HepG2 (cell line): ENCODE measurements around the gene AVPR2. TPM values are rescaled to one million over a fixed set of nuclear protein-coding genes. Genes with fewer than 3 reads are reported as not detected.

ENCODE experiments used
- ATAC-seq: fragments of 200-7000 bp; cut with Tn5 transposase; 3 replicates; pipeline ENCODE4 v1.9.1; 2020; ENCODE audit warnings: mild to moderate bottlenecking, moderate library complexity
- BruUV-seq: library from RNA; stranded (reverse); fragments of 400-500 nt; replicated peaks from 2 replicates; lab custom pipeline; 2021; lab: Mats Ljungman, UMichigan
- CTCF ChIA-PET: fragments of 300-600 bp; formaldehyde crosslinking; extraction: SDS; loops from one replicate; lab custom pipeline; 2021; ENCODE audit warnings: low total read pairs, inconsistent platforms, low intra/inter-chr PET ratio; lab: Yijun Ruan, JAX
- POLR2A ChIA-PET: fragments of 350-600 bp; sonication (Branson Sonifier 250); formaldehyde crosslinking; loops from one replicate; lab custom pipeline; 2020; ENCODE audit warnings: antibody characterized with exemption, inconsistent platforms; lab: Yijun Ruan, JAX
- DNase-seq: peaks from one replicate; pipeline ENCODE4 v3.0.0-alpha.2; 2015; ENCODE audit warnings: low spot score
- FAIRE-seq: peaks from 3 replicates; lab custom pipeline; 2011; peaks lifted over from hg19 to GRCh38; lab: Jason Lieb, UNC
- H2AFZ ChIP-seq: one replicate; pipeline ENCODE4 v1.6.1; 2011; ENCODE audit warnings: low read length, inconsistent platforms
- H3K27ac ChIP-seq: fragments of 300-600 bp; 3 replicates; pipeline ENCODE4 v1.8.0; 2011; ENCODE audit warnings: mixed run types, mild to moderate bottlenecking, mixed read lengths, low read length, inconsistent platforms; ENCODE audit not compliant: insufficient read depth; ENCODE audit errors: extremely low read length
- H3K27me3 ChIP-seq, 2 experiments: fragments of 200-600 bp in 1 of 2; 2 replicates in 1 of 2; 3 replicates in 1 of 2; pipeline versions ENCODE4 v1.6.0 to v1.8.0; 2011; ENCODE audit warnings: low read length in 2 of 2, mild to moderate bottlenecking in 2 of 2, moderate library complexity in 2 of 2, inconsistent platforms in 1 of 2; ENCODE audit not compliant: insufficient read depth in 2 of 2, control insufficient read depth in 1 of 2
- H3K36me3 ChIP-seq, 2 experiments: fragments of 200-600 bp in 1 of 2; replicated peaks in 1 of 2; 2 replicates in 1 of 2; 3 replicates in 1 of 2; pipeline versions ENCODE4 v1.5.1 to v1.8.0; 2011; ENCODE audit warnings: low read length in 2 of 2, inconsistent platforms in 1 of 2; ENCODE audit not compliant: insufficient read depth in 2 of 2, control insufficient read depth in 1 of 2
- H3K4me1 ChIP-seq: 2 replicates; pipeline ENCODE4 v1.5.1; 2012; ENCODE audit warnings: low read length, inconsistent platforms; ENCODE audit not compliant: insufficient read depth
- H3K4me2 ChIP-seq: 2 replicates; pipeline ENCODE4 v1.6.0; 2011; ENCODE audit warnings: low read depth, low read length, inconsistent platforms
- H3K4me3 ChIP-seq, 3 experiments: fragments of 200-600 bp in 1 of 3; sonication (generic), shearing (Covaris generic) in 1 of 3; replicated peaks in 1 of 3; 2 replicates each; pipeline ENCODE4 v1.5.1; 2011 to 2016; ENCODE audit warnings: low read length in 3 of 3, inconsistent platforms in 2 of 3, low read depth in 2 of 3, mild to moderate bottlenecking in 2 of 3, control low read depth in 1 of 3, mixed read lengths in 1 of 3; ENCODE audit not compliant: insufficient read depth in 1 of 3
- H3K79me2 ChIP-seq: one replicate; pipeline ENCODE4 v1.6.1; 2011; ENCODE audit warnings: low read length, inconsistent platforms; ENCODE audit not compliant: insufficient read depth
- H3K9ac ChIP-seq: 2 replicates; pipeline ENCODE4 v1.6.0; 2011; ENCODE audit warnings: mild to moderate bottlenecking, low read depth, low read length, inconsistent platforms; ENCODE audit not compliant: insufficient read depth
- H3K9me3 ChIP-seq: 2 replicates; pipeline ENCODE4 v1.5.1; 2012; ENCODE audit warnings: mild to moderate bottlenecking, low read length
- H4K20me1 ChIP-seq: 2 replicates; pipeline ENCODE4 v1.6.0; 2011; ENCODE audit warnings: inconsistent platforms, mild to moderate bottlenecking, low read length, moderate library complexity; ENCODE audit not compliant: insufficient read depth
- ARHGAP35 ChIP-seq: sonication (generic); formaldehyde crosslinking; IDR thresholded peaks from 2 replicates; pipeline ENCODE4 v1.9.0; 2022; ENCODE audit warnings: mild to moderate bottlenecking, inconsistent platforms, moderate library complexity, missing genetic modification reagents, borderline replicate concordance
- EP300 ChIP-seq, 3 experiments: sonication (generic) in 1 of 3; formaldehyde crosslinking in 1 of 3; IDR thresholded peaks; 2 replicates each; pipeline versions ENCODE4 v1.5.1 to v1.6.1; 2011 to 2020; ENCODE audit warnings: low read depth in 2 of 3, low read length in 2 of 3, borderline replicate concordance in 1 of 3, improper control_type of control experiment in 1 of 3, mild to moderate bottlenecking in 1 of 3, missing genetic modification reagents in 1 of 3, moderate library complexity in 1 of 3
- ETV5 ChIP-seq: IDR thresholded peaks from 2 replicates; pipeline ENCODE4 v1.6.1; 2018; ENCODE audit warnings: missing biosample characterization, missing genetic modification reagents, inconsistent platforms, borderline replicate concordance
- GABPA ChIP-seq, 2 experiments: IDR thresholded peaks; 2 replicates each; pipeline ENCODE4 v1.6.1; 2011 to 2016; ENCODE audit warnings: low read depth in 2 of 2, low read length in 1 of 2, missing biosample characterization in 1 of 2, missing genetic modification characterization in 1 of 2
- KMT2B ChIP-seq: IDR thresholded peaks from 2 replicates; pipeline ENCODE4 v1.6.1; 2016; ENCODE audit warnings: missing genetic modification reagents, missing compliant biosample characterization
- NR2F1 ChIP-seq, 2 experiments: fragments of 450-650 bp in 1 of 2; formaldehyde crosslinking in 1 of 2; IDR thresholded peaks; 2 replicates each; pipeline versions ENCODE4 v1.5.0 to v1.6.1; 2016 to 2020; ENCODE audit warnings: mild to moderate bottlenecking in 1 of 2, missing compliant biosample characterization in 1 of 2, missing genetic modification reagents in 1 of 2, moderate library complexity in 1 of 2
- NR2F2 ChIP-seq: IDR thresholded peaks from 2 replicates; pipeline ENCODE4 v1.6.1; 2012; ENCODE audit warnings: low read depth, inconsistent platforms, borderline replicate concordance
- NR2F6 ChIP-seq, 2 experiments: IDR thresholded peaks; 2 replicates each; pipeline ENCODE4 v1.6.1; 2016; ENCODE audit warnings: antibody characterized with exemption in 1 of 2, mild to moderate bottlenecking in 1 of 2
- REPIN1 ChIP-seq: sonication (generic); formaldehyde crosslinking; IDR thresholded peaks from 2 replicates; pipeline ENCODE4 v1.8.0; 2022; ENCODE audit warnings: missing genetic modification reagents, low read depth, mild to moderate bottlenecking, borderline replicate concordance
- RFX1 ChIP-seq: fragments of 450-650 bp; IDR thresholded peaks from 2 replicates; pipeline ENCODE4 v1.6.1; 2017
- RXRB ChIP-seq: IDR thresholded peaks from 2 replicates; pipeline ENCODE4 v1.6.1; 2016; ENCODE audit warnings: borderline replicate concordance, missing genetic modification reagents, missing compliant biosample characterization
- SOX5 ChIP-seq: IDR thresholded peaks from 2 replicates; pipeline ENCODE4 v1.6.1; 2016; ENCODE audit warnings: borderline replicate concordance
- TBX2 ChIP-seq: sonication (generic); formaldehyde crosslinking; IDR thresholded peaks from 2 replicates; pipeline ENCODE4 v1.5.0; 2020; ENCODE audit warnings: missing genetic modification reagents, mild to moderate bottlenecking, borderline replicate concordance
- ZFP90 ChIP-seq: sonication (generic); formaldehyde crosslinking; IDR thresholded peaks from 2 replicates; pipeline ENCODE4 v1.8.0; 2022; ENCODE audit warnings: missing genetic modification reagents, mild to moderate bottlenecking, inconsistent platforms, borderline replicate concordance
- ZFY ChIP-seq: sonication (generic); formaldehyde crosslinking; IDR thresholded peaks from 2 replicates; pipeline ENCODE4 v1.4.0; 2020; ENCODE audit warnings: missing genetic modification reagents
- ZNF296 ChIP-seq: sonication (generic); formaldehyde crosslinking; conservative IDR thresholded peaks from 2 replicates; pipeline ENCODE4 v1.5.0; 2020; ENCODE audit warnings: mild to moderate bottlenecking, missing genetic modification reagents
- ZNF331 ChIP-seq: sonication (generic); formaldehyde crosslinking; IDR thresholded peaks from 2 replicates; pipeline ENCODE4 v1.4.0; 2020; ENCODE audit warnings: missing genetic modification reagents
- ZNF430 ChIP-seq: sonication (generic); formaldehyde crosslinking; IDR thresholded peaks from 2 replicates; pipeline ENCODE4 v1.9.0; 2021; ENCODE audit warnings: mild to moderate bottlenecking, missing genetic modification reagents
- ZNF747 ChIP-seq: sonication (generic); formaldehyde crosslinking; IDR thresholded peaks from 2 replicates; pipeline ENCODE4 v1.8.1; 2023; ENCODE audit warnings: missing genetic modification reagents, mild to moderate bottlenecking, borderline replicate concordance
- WGBS: methylation state at CpG from one replicate; pipeline ENCODE4 v1.1.6; 2017; ENCODE audit warnings: low lambda C conversion rate; 5-methylcytosine and 5-hydroxymethylcytosine counted together
- in situ Hi-C: cut with HindIII; loops from 2 replicates; pipeline ENCODE4 v1.10.0; 2017; ENCODE audit warnings: low pct_unique_long_range_greater_than_20kb; ENCODE audit not compliant: extremely low pct_ligation_motif_present
- intact Hi-C: fragments of 100-400 bp; cut with micrococcal nuclease; formaldehyde crosslinking; loops from one replicate; pipeline ENCODE4 v1.10.0; 2022; ENCODE audit not compliant: unreplicated experiment
- polyA plus RNA-seq, 8 experiments: library from polyadenylated mRNA; depleted of rRNA in 3 of 8; stranded (reverse) in 7 of 8; unstranded in 1 of 8; fragments of >200 nt; fragmentation: Illumina TruSeq in 4 of 8; extraction: Trizol in 4 of 8; gene quantifications; 2 replicates each; pipeline versions ENCODE4 v1.2.1 to v1.2.3, GENCODE V29; 2011 to 2016; ENCODE audit warnings: low read depth in 4 of 8, missing spikeins in 1 of 8, mixed read lengths in 1 of 8; ENCODE audit not compliant: insufficient read depth in 1 of 8
- total RNA-seq, 5 experiments: library from RNA; depleted of rRNA; stranded (reverse); fragments of >200 nt; fragmentation: Illumina TruSeq; extraction: Trizol; gene quantifications; 2 replicates each; pipeline ENCODE4 v1.2.3, GENCODE V29; 2016; ENCODE audit warnings: low read depth in 1 of 5
- TF ChIP-seq, protein P1 (sequence below): sonication (generic); formaldehyde crosslinking; IDR thresholded peaks from 2 replicates; pipeline ENCODE4 v1.4.0; 2020; ENCODE audit warnings: missing genetic modification reagents
- TF ChIP-seq, protein P2 (sequence below): sonication (generic); formaldehyde crosslinking; IDR thresholded peaks from 2 replicates; pipeline ENCODE4 v1.4.0; 2020; ENCODE audit warnings: mild to moderate bottlenecking, missing genetic modification reagents

Gene AVPR2
- total and polyA plus RNA-seq, 2 of the 13 experiments (the other 11 are each of a cell fraction or from before 2014, with no cell fraction given) = not detected

DNA sequence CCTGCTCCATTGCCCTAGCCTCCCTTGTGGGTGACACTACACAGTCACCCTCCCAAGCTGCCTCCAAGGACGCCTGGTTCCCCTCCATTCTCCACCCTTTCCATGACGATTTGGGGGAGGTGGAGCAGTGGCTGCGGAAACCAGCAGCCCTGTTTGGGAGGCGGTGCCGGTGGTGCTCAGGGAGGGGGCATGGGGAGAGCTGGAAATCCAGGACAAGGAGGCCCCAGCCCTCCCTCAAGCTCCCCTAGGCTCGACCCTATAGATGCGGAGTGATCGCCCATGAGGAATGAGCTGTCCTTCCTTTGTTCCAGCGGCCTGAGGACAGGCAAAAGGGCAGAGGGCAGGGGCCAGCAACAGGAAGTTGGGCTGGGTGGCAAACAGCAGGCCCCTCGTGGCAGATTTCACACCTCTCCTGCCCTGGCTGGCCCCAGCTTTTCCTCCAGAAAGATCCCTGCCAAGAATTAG, 43.6 kb downstream of the AVPR2 start:
- DNase-seq (peak; percentile 45), ATAC-seq (peak; percentile 5; the same call in 2 of the 3 replicates), FAIRE-seq (peak; percentile 75)
- BruUV-seq = TSS peak; percentile 47
- CTCF ChIA-PET = interaction anchor here (0.7 to 3.6 kb wide), 2 partner anchors 24 to 184 kb away, joined by 3 to 29 read pairs; partner anchors contain the start of gene PLXNB3
- intact Hi-C loops = loop anchor here (10.0 kb wide), 1 partner anchor 183 kb away; the partner anchor contains the start of gene PLXNB3
- no peak overlapping the region for H2AFZ ChIP-seq
- H3K9ac ChIP-seq = 0 out of 2 replicates have a peak overlapping the region, but pooled peaks have one; percentile 29
- H3K4me2 ChIP-seq = no peak overlapping the region
- H3K36me3 ChIP-seq = peaks cover 6 to 23% of the 10 kb centered on the region in 2 experiments; a peak in 4 of 5 replicates
- H3K79me2 ChIP-seq = no peaks in the 10 kb centered on the region
- H3K4me1 ChIP-seq = peaks cover 47% of the 10 kb centered on the region
- in situ Hi-C loops = no loop called here
- no peaks in the 10 kb centered on the region for H4K20me1 ChIP-seq
- peak overlapping the region; percentile 72 for H3K27ac ChIP-seq
- H3K9me3 ChIP-seq = no peaks in the 10 kb centered on the region
- WGBS = 0% methylated on average over 2 of the region's 10 CpGs
- POLR2A ChIA-PET = interaction anchor here (1.0 to 5.8 kb wide), 6 partner anchors 13 to 184 kb away, joined by 3 to 82 read pairs (median 8); partner anchors contain the start of genes HCFC1, NAA10 and PLXNB3
- no peak overlapping the region for H3K4me3 ChIP-seq
- no peaks in the 10 kb centered on the region for H3K27me3 ChIP-seq
- TF ChIP-seq NR2F6 (IDR thresholded peaks at IDR 0.05) (peak; percentile 86), NR2F6 (CRISPR knock-in tag; IDR thresholded peaks at IDR 0.05) (peak; percentile 88), ZFP90 (CRISPR knock-in tag) (0 out of 2 replicates have a peak, but pooled peaks have one; percentile 4), NR2F2 (peak; percentile 67), TBX2 (peak; percentile 94), SOX5 (CRISPR knock-in tag) (peak; percentile 57; the same call in 1 of the 2 replicates), GABPA (IDR thresholded peaks at IDR 0.05; ENCODE audit: low read depth, low read length) (no peak), GABPA (CRISPR knock-in tag; IDR thresholded peaks at IDR 0.05; ENCODE audit: low read depth) (peak; percentile 82), RXRB (0 out of 2 replicates have a peak, but pooled peaks have one; percentile 26), ZNF430 (CRISPR knock-in tag) (peak; percentile 26; the same call in 1 of the 2 replicates), ARHGAP35 (CRISPR knock-in tag) (no peak), NR2F1 (CRISPR knock-in tag; IDR thresholded peaks at IDR 0.05) (peak; percentile 65 to 66; a peak in 3 of 4 replicates), EP300 (IDR thresholded peaks at IDR 0.05; ENCODE audit: low read depth in 2 of 2, low read length in 2 of 2) (0 out of 4 replicates have a peak, but pooled peaks of 1 of the 2 experiments have one; percentile 21), EP300 (CRISPR knock-in tag; IDR thresholded peaks at IDR 0.05; ENCODE audit: borderline replicate concordance) (no peak), ZNF331 (0 out of 2 replicates have a peak, but pooled peaks have one; percentile 47), REPIN1 (CRISPR knock-in tag) (no peak), KMT2B (CRISPR knock-in tag) (no peak), ZFY (CRISPR knock-in tag) (peak; percentile 23; the same call in 1 of the 2 replicates), RFX1 (no peak), ZNF296 (CRISPR knock-in tag) (no peak), ZNF747 (CRISPR knock-in tag) (no peak), ETV5 (CRISPR knock-in tag) (peak; percentile 78; the same call in 1 of the 2 replicates)
- TF ChIP-seq, protein P1, sequence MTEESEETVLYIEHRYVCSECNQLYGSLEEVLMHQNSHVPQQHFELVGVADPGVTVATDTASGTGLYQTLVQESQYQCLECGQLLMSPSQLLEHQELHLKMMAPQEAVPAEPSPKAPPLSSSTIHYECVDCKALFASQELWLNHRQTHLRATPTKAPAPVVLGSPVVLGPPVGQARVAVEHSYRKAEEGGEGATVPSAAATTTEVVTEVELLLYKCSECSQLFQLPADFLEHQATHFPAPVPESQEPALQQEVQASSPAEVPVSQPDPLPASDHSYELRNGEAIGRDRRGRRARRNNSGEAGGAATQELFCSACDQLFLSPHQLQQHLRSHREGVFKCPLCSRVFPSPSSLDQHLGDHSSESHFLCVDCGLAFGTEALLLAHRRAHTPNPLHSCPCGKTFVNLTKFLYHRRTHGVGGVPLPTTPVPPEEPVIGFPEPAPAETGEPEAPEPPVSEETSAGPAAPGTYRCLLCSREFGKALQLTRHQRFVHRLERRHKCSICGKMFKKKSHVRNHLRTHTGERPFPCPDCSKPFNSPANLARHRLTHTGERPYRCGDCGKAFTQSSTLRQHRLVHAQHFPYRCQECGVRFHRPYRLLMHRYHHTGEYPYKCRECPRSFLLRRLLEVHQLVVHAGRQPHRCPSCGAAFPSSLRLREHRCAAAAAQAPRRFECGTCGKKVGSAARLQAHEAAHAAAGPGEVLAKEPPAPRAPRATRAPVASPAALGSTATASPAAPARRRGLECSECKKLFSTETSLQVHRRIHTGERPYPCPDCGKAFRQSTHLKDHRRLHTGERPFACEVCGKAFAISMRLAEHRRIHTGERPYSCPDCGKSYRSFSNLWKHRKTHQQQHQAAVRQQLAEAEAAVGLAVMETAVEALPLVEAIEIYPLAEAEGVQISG = 0 out of 2 replicates have a peak, but pooled peaks have one; percentile 20
- TF ChIP-seq, protein P2, sequence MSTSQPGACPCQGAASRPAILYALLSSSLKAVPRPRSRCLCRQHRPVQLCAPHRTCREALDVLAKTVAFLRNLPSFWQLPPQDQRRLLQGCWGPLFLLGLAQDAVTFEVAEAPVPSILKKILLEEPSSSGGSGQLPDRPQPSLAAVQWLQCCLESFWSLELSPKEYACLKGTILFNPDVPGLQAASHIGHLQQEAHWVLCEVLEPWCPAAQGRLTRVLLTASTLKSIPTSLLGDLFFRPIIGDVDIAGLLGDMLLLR (CRISPR knock-in tag) = no peak
